H1 (cell line): ENCODE measurements around the gene CPM. TPM values are rescaled to one million over a fixed set of nuclear protein-coding genes. Genes with fewer than 3 reads are reported as not detected.

ENCODE experiments used
- CTCF ChIA-PET: fragments of 300-600 bp; sonication (Branson Sonifier 250); formaldehyde crosslinking; loops from one replicate; lab custom pipeline; 2021; ENCODE audit not compliant: partially characterized antibody; lab: Charles Lee
- POLR2A ChIA-PET: fragments of 300-600 bp; sonication (Branson Sonifier 250); formaldehyde crosslinking; loops from one replicate; lab custom pipeline; 2021; ENCODE audit warnings: inconsistent platforms; ENCODE audit not compliant: partially characterized antibody; lab: Charles Lee
- DNase-seq, 2 experiments: peaks; one replicate each; pipeline versions ENCODE4 v3.0.0 to v3.0.0-alpha.2; 2010 to 2022; ENCODE audit warnings: low spot score in 2 of 2, low read depth in 1 of 2, mixed read lengths in 1 of 2
- FAIRE-seq: peaks from 2 replicates; lab custom pipeline; 2011; peaks lifted over from hg19 to GRCh38; lab: Jason Lieb, UNC
- H2AFZ ChIP-seq: 2 replicates; pipeline ENCODE4 v1.8.1; 2012; ENCODE audit warnings: low read length, inconsistent platforms
- H2AK5ac ChIP-seq: 2 replicates; pipeline ENCODE4 v1.6.1; 2013; ENCODE audit warnings: low read depth, low read length
- H2BK120ac ChIP-seq: replicated peaks from 2 replicates; pipeline ENCODE3; 2013; ENCODE audit warnings: low read depth, low read length, inconsistent platforms
- H2BK12ac ChIP-seq: 2 replicates; pipeline ENCODE4 v1.6.1; 2013; ENCODE audit warnings: low read depth, low read length
- H2BK15ac ChIP-seq: 2 replicates; pipeline ENCODE4 v1.6.1; 2013; ENCODE audit warnings: low read length
- H2BK20ac ChIP-seq: 2 replicates; pipeline ENCODE4 v1.6.1; 2013; ENCODE audit warnings: low read length
- H2BK5ac ChIP-seq: 2 replicates; pipeline ENCODE4 v1.6.1; 2013; ENCODE audit warnings: low read depth, low read length
- H3K14ac ChIP-seq: 2 replicates; pipeline ENCODE4 v1.6.1; 2013; ENCODE audit warnings: inconsistent platforms; ENCODE audit not compliant: insufficient read length
- H3K18ac ChIP-seq: 2 replicates; pipeline ENCODE4 v1.6.1; 2013; ENCODE audit warnings: low read length; ENCODE audit errors: extremely low read depth
- H3K23ac ChIP-seq: 2 replicates; pipeline ENCODE4 v1.6.1; 2013; ENCODE audit warnings: inconsistent platforms; ENCODE audit not compliant: insufficient read length
- H3K23me2 ChIP-seq: 2 replicates; pipeline ENCODE4 v1.6.1; 2013; ENCODE audit warnings: low read depth, low read length
- H3K27ac ChIP-seq: 2 replicates; pipeline ENCODE4 v1.6.1; 2011; ENCODE audit warnings: low read depth, low read length, inconsistent platforms
- H3K27me3 ChIP-seq, 4 experiments: replicated peaks in 1 of 4; 1 replicate in 1 of 4; 2 replicates in 3 of 4; pipeline versions ENCODE4 v1.6.1 to v1.8.1; 2011 to 2013; ENCODE audit warnings: low read length in 3 of 4, mild to moderate bottlenecking in 3 of 4, inconsistent platforms in 2 of 4, mixed read lengths in 2 of 4, moderate library complexity in 1 of 4; ENCODE audit not compliant: control insufficient read depth in 3 of 4, insufficient read depth in 3 of 4; ENCODE audit errors: extremely low read depth in 1 of 4
- H3K36me3 ChIP-seq, 4 experiments: 2 replicates each; pipeline versions ENCODE4 v1.6.1 to v1.8.1; 2011 to 2013; ENCODE audit warnings: mild to moderate bottlenecking in 4 of 4, low read length in 3 of 4, moderate library complexity in 2 of 4, control low read depth in 1 of 4, inconsistent platforms in 1 of 4; ENCODE audit not compliant: insufficient read depth in 4 of 4, control insufficient read depth in 2 of 4
- H3K4ac ChIP-seq: replicated peaks from 2 replicates; pipeline ENCODE3; 2013; ENCODE audit warnings: low read length, low read depth, mixed read lengths, inconsistent platforms; ENCODE audit not compliant: insufficient read length
- H3K4me1 ChIP-seq, 4 experiments: replicated peaks in 1 of 4; 1 replicate in 1 of 4; 2 replicates in 3 of 4; pipeline versions ENCODE4 v1.6.1 to v1.8.1; 2011 to 2013; ENCODE audit warnings: low read length in 3 of 4, inconsistent platforms in 2 of 4, mixed read lengths in 1 of 4; ENCODE audit not compliant: insufficient read depth in 4 of 4, control insufficient read depth in 3 of 4
- H3K4me2 ChIP-seq, 2 experiments: 2 replicates each; pipeline versions ENCODE4 v1.6.1 to v1.8.1; 2011 to 2013; ENCODE audit warnings: low read depth in 2 of 2, low read length in 2 of 2, control low read depth in 1 of 2, inconsistent platforms in 1 of 2, mild to moderate bottlenecking in 1 of 2; ENCODE audit not compliant: insufficient read depth in 1 of 2
- H3K4me3 ChIP-seq, 4 experiments: fragments of 200-600, 300-600 bp in 1 of 4; sonication (generic), shearing (Covaris generic), sonication (Bioruptor Twin) in 1 of 4; 2 replicates each; pipeline versions ENCODE4 v1.5.1 to v1.8.1; 2011 to 2016; ENCODE audit warnings: low read length in 4 of 4, low read depth in 3 of 4, control low read depth in 2 of 4, inconsistent platforms in 2 of 4, mild to moderate bottlenecking in 2 of 4, mixed read lengths in 1 of 4, moderate library complexity in 1 of 4; ENCODE audit not compliant: insufficient read depth in 2 of 4; ENCODE audit errors: extremely low read depth in 1 of 4
- H3K56ac ChIP-seq: replicated peaks from 2 replicates; pipeline ENCODE3; 2013; ENCODE audit warnings: low read depth, mild to moderate bottlenecking, mixed read lengths, low read length, inconsistent platforms; ENCODE audit not compliant: insufficient read length
- H3K79me1 ChIP-seq: 2 replicates; pipeline ENCODE4 v1.6.1; 2013; ENCODE audit warnings: low read depth, low read length, control low read depth
- H3K79me2 ChIP-seq, 2 experiments: 2 replicates each; pipeline versions ENCODE4 v1.6.1 to v1.8.1; 2012 to 2013; ENCODE audit warnings: low read length in 2 of 2, mild to moderate bottlenecking in 2 of 2, inconsistent platforms in 1 of 2; ENCODE audit not compliant: insufficient read depth in 2 of 2, control insufficient read depth in 1 of 2
- H3K9ac ChIP-seq, 4 experiments: replicated peaks in 1 of 4; 1 replicate in 1 of 4; 2 replicates in 3 of 4; pipeline versions ENCODE4 v1.6.1 to v1.8.1; 2011 to 2013; ENCODE audit warnings: low read depth in 3 of 4, low read length in 3 of 4, control low read depth in 2 of 4, mild to moderate bottlenecking in 2 of 4, moderate library complexity in 2 of 4, inconsistent platforms in 1 of 4; ENCODE audit errors: extremely low read depth in 1 of 4
- H3K9me3 ChIP-seq, 2 experiments: 2 replicates each; pipeline versions ENCODE4 v1.6.1 to v1.8.1; 2012 to 2013; ENCODE audit warnings: mild to moderate bottlenecking in 2 of 2, moderate library complexity in 2 of 2, control low read depth in 1 of 2, inconsistent platforms in 1 of 2, low read depth in 1 of 2, low read length in 1 of 2, mixed read lengths in 1 of 2; ENCODE audit not compliant: insufficient read depth in 2 of 2
- H4K20me1 ChIP-seq, 2 experiments: replicated peaks in 1 of 2; 2 replicates each; pipeline versions ENCODE3 to v1.8.1; 2011 to 2013; ENCODE audit warnings: inconsistent platforms in 2 of 2, low read length in 2 of 2, mild to moderate bottlenecking in 1 of 2; ENCODE audit not compliant: insufficient read depth in 2 of 2, control insufficient read depth in 1 of 2
- H4K5ac ChIP-seq: 2 replicates; pipeline ENCODE4 v1.6.1; 2013; ENCODE audit warnings: low read length, low read depth, mixed read lengths, inconsistent platforms; ENCODE audit not compliant: insufficient read length
- H4K8ac ChIP-seq: 2 replicates; pipeline ENCODE4 v1.8.0; 2013; ENCODE audit warnings: mild to moderate bottlenecking, moderate library complexity, low read length, inconsistent platforms; ENCODE audit not compliant: insufficient read depth; ENCODE audit errors: extremely low read depth
- H4K91ac ChIP-seq: replicated peaks from 2 replicates; pipeline ENCODE3; 2013; ENCODE audit warnings: low read length, mixed read lengths, inconsistent platforms; ENCODE audit not compliant: insufficient read length
- CHD1 ChIP-seq: IDR thresholded peaks from 2 replicates; pipeline ENCODE4 v1.6.1; 2012; ENCODE audit warnings: low read depth, low read length, improper control_type of control experiment
- CHD2 ChIP-seq: IDR thresholded peaks from 2 replicates; pipeline ENCODE4 v1.6.1; 2012; ENCODE audit warnings: low read length, improper control_type of control experiment
- CREB1 ChIP-seq: IDR thresholded peaks from 2 replicates; pipeline ENCODE4 v1.6.1; 2012; ENCODE audit warnings: inconsistent platforms
- HDAC2 ChIP-seq, 2 experiments: fragments of 300-600 bp in 1 of 2; sonication (generic) in 1 of 2; IDR thresholded peaks; 2 replicates each; pipeline ENCODE4 v1.6.1; 2011 to 2012; ENCODE audit warnings: low read depth in 2 of 2, low read length in 2 of 2, mild to moderate bottlenecking in 2 of 2, moderate library complexity in 2 of 2, borderline replicate concordance in 1 of 2, inconsistent platforms in 1 of 2
- JUN ChIP-seq: IDR thresholded peaks from 2 replicates; pipeline ENCODE4 v1.6.1; 2011; ENCODE audit warnings: low read depth, mild to moderate bottlenecking, improper control_type of control experiment, low read length
- KDM5A ChIP-seq: fragments of 200-600 bp; IDR thresholded peaks from 2 replicates; pipeline ENCODE4 v1.7.1; 2012; ENCODE audit warnings: mild to moderate bottlenecking, low read length, inconsistent platforms, mixed read lengths
- POLR2A ChIP-seq, 2 experiments: IDR thresholded peaks; 1 replicate in 1 of 2; 2 replicates in 1 of 2; pipeline ENCODE4 v1.6.1; 2011; ENCODE audit warnings: low read depth in 2 of 2, low read length in 2 of 2, mild to moderate bottlenecking in 2 of 2; ENCODE audit errors: control extremely low read depth in 1 of 2
- POU5F1 ChIP-seq: IDR thresholded peaks from 2 replicates; pipeline ENCODE4 v1.6.1; 2011; ENCODE audit warnings: low read depth, mild to moderate bottlenecking, low read length, moderate library complexity
- RFX5 ChIP-seq: IDR thresholded peaks from 2 replicates; pipeline ENCODE4 v1.6.1; 2011; ENCODE audit warnings: low read depth, low read length, improper control_type of control experiment, borderline replicate concordance
- SIRT6 ChIP-seq: IDR thresholded peaks from one replicate; pipeline ENCODE4 v1.7.1; 2012; ENCODE audit warnings: low read length, inconsistent platforms
- SP1 ChIP-seq: IDR thresholded peaks from 2 replicates; pipeline ENCODE4 v1.6.1; 2011; ENCODE audit warnings: low read depth, low read length
- SP4 ChIP-seq: IDR thresholded peaks from 2 replicates; pipeline ENCODE4 v1.6.1; 2012; ENCODE audit warnings: low read length, inconsistent platforms
- TAF1 ChIP-seq: IDR thresholded peaks from 2 replicates; pipeline ENCODE4 v1.6.1; 2011; ENCODE audit warnings: mild to moderate bottlenecking, low read depth, low read length
- TCF12 ChIP-seq: IDR thresholded peaks from 2 replicates; pipeline ENCODE4 v1.6.1; 2011; ENCODE audit warnings: low read depth, mild to moderate bottlenecking, low read length
- WGBS, 2 experiments: shearing (Covaris generic) in 1 of 2; methylation state at CpG; one replicate each; pipeline versions ENCODE4 v1.1.6 to v1.1.7; 2013 to 2015; ENCODE audit warnings: low lambda C conversion rate in 2 of 2, mixed read lengths in 2 of 2, inconsistent platforms in 1 of 2, low coverage in 1 of 2, missing lambda C conversion rate in 1 of 2; ENCODE audit not compliant: insufficient replicate concordance in 2 of 2, insufficient coverage in 1 of 2, insufficient read length in 1 of 2; ENCODE audit errors: extremely low coverage in 1 of 2, missing lambda C conversion rate in 1 of 2; 5-methylcytosine and 5-hydroxymethylcytosine counted together
- polyA plus RNA-seq, 7 experiments: library from polyadenylated mRNA; depleted of rRNA in 3 of 7; stranded (reverse) in 5 of 7; unstranded in 2 of 7; fragments of >200 nt in 5 of 7; fragments of 200-250 nt in 2 of 7; gene quantifications; 1 replicate in 5 of 7; 2 replicates in 1 of 7; 4 replicates in 1 of 7; pipeline versions ENCODE4 v1.2.1 to v1.2.3, GENCODE V29; 2011 to 2013; ENCODE audit warnings: missing spikeins in 2 of 7, mixed read lengths in 2 of 7
- total RNA-seq: library from RNA; stranded (reverse); fragmentation: NEBNext Ultra II Directional; extraction: Animal tissue kit (Norgen Biotek cat#: 25700); gene quantifications from 2 replicates; pipeline ENCODE4 v1.2.1, GENCODE V29; 2021
- TF ChIP-seq, protein P1 (sequence below): IDR thresholded peaks from 2 replicates; pipeline ENCODE4 v1.6.1; 2011; ENCODE audit warnings: low read length, improper control_type of control experiment

CPM gene
- total and polyA plus RNA-seq, 2 of the 8 experiments (the other 6 are each of a cell fraction or from before 2014, with no cell fraction given) = 0.33 to 3.1 TPM

DNA sequence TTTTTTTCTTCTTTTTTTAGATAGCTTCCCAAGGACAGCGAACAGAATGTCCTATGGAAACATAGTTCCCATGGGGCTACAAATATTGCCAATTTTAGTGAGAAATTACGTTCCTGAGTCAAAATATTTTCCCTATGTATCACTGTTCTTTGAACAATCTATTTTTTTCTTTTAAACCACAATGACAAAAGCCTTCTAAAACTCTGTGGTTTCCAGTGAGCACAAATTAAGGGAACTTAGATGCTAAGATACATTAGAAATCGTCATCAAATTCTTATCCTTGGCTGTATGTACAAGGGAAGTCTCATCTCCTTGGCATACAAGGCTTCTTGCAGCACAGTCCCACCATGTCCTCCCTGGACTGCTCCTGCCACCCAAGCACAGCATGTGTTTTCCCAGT, 17.9 kb downstream of the CPM start:
- FAIRE-seq = no peak
- Histone ChIP-seq H3K4me2 (no peak overlapping the region), H2AFZ (no peak overlapping the region)

More for the DNA sequence above, 17.9 kb downstream of the CPM start:
- DNase-seq = no peak
- Histone ChIP-seq H3K14ac (no peak overlapping the region), H3K23ac (no peak overlapping the region), H3K9me3 (0 out of 4 replicates have a peak, but pooled peaks cover 0 to 7% of the 10 kb centered on the region in 2 experiments), H2BK12ac (no peak overlapping the region), H2BK15ac (no peak overlapping the region), H3K56ac (no peak overlapping the region), H4K5ac (no peak overlapping the region), H3K27ac (no peak overlapping the region), H4K8ac (no peak overlapping the region), H4K91ac (no peak overlapping the region)
- POLR2A ChIA-PET = no interaction called here
- WGBS, 2 experiments = 86% methylated on average over 3 of the region's 3 CpGs; no CpG with 5 or more reads in 1 of the 2 experiments
- CTCF ChIA-PET = interaction anchor here (0.6 kb wide), 1 partner anchor 152 kb away, joined by 3 read pairs; no protein-coding TSS in a partner anchor
- TF ChIP-seq CHD1 (no peak), RFX5 (no peak), TAF1 (no peak), SIRT6 (no peak), POLR2A (IDR thresholded peaks at IDR 0.05; ENCODE audit: control extremely low read depth in 1 of 2, low read depth in 2 of 2, low read length in 2 of 2) (no peak), JUN (no peak), SP1 (no peak), KDM5A (no peak), CHD2 (no peak), POU5F1 (no peak), CREB1 (no peak), TCF12 (no peak), HDAC2 (IDR thresholded peaks at IDR 0.05; ENCODE audit: borderline replicate concordance in 1 of 2, low read depth in 2 of 2, low read length in 2 of 2) (no peak), SP4 (no peak)
- TF ChIP-seq, protein P1, sequence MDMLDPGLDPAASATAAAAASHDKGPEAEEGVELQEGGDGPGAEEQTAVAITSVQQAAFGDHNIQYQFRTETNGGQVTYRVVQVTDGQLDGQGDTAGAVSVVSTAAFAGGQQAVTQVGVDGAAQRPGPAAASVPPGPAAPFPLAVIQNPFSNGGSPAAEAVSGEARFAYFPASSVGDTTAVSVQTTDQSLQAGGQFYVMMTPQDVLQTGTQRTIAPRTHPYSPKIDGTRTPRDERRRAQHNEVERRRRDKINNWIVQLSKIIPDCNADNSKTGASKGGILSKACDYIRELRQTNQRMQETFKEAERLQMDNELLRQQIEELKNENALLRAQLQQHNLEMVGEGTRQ = no peak
- TF ChIP-seq, all 59 proteins: peak for 0
- Histone ChIP-seq H3K36me3 (no peaks in the 10 kb centered on the region), H3K4me1 (no peaks in the 10 kb centered on the region), H2BK5ac (no peak overlapping the region), H3K18ac (no peak overlapping the region), H3K4me3 (no peak overlapping the region), H2BK20ac (no peak overlapping the region), H3K23me2 (no peaks in the 10 kb centered on the region), H3K9ac (no peak overlapping the region), H3K27me3 (no peaks in the 10 kb centered on the region), H4K20me1 (no peaks in the 10 kb centered on the region), H2BK120ac (no peak overlapping the region), H3K79me1 (no peaks in the 10 kb centered on the region), H3K79me2 (no peaks in the 10 kb centered on the region), H2AK5ac (no peak overlapping the region), H3K4ac (no peak overlapping the region)
